Upper lobe of right lung (tissue), 1 donor: ENCODE data around the gene STK32C. TPM values are rescaled to one million over a fixed set of nuclear protein-coding genes. Genes with fewer than 3 reads are reported as not detected.

ENCODE experiments used
- ATAC-seq: fragments of 200-7000 bp; cut with Tn5 transposase; one replicate; pipeline ENCODE4 v1.9.1; 2020; ENCODE audit warnings: mild to moderate bottlenecking, moderate library complexity
- DNase-seq: peaks from one replicate; pipeline ENCODE4 v3.0.0-alpha.2; 2020
- H3K27ac ChIP-seq: fragments of 200-600 bp; one replicate; pipeline ENCODE4 v1.8.0; 2022
- H3K27me3 ChIP-seq: fragments of 200-600 bp; one replicate; pipeline ENCODE4 v1.8.0; 2022; ENCODE audit warnings: mild to moderate bottlenecking
- H3K36me3 ChIP-seq: fragments of 200-600 bp; one replicate; pipeline ENCODE4 v1.8.0; 2022
- H3K4me1 ChIP-seq: fragments of 200-600 bp; one replicate; pipeline ENCODE4 v1.8.0; 2022
- H3K4me3 ChIP-seq: fragments of 200-600 bp; one replicate; pipeline ENCODE4 v1.8.0; 2022; ENCODE audit warnings: mild to moderate bottlenecking
- H3K9me3 ChIP-seq: fragments of 200-600 bp; one replicate; pipeline ENCODE4 v1.8.0; 2022
- CTCF ChIP-seq: fragments of 200-600 bp; IDR thresholded peaks from one replicate; pipeline ENCODE4 v1.8.0; 2022; ENCODE audit warnings: antibody characterized with exemption
- intact Hi-C: fragments of 100-400 bp; cut with DNase I; formaldehyde crosslinking; loops from one replicate; pipeline ENCODE4 v1.11.0; 2022
- total RNA-seq: library from RNA; stranded (reverse); fragmentation: NEBNext Ultra II Directional; extraction: Animal tissue kit (Norgen Biotek cat#: 25700); gene quantifications from one replicate; pipeline ENCODE4 v1.2.1, GENCODE V29; 2021
- donor health status: DM: no; HTN: yes; CAD: no; lungs with severe emphysema.

STK32C gene
- total RNA-seq, 1 donor from 2014 or later = 13.2 TPM

GRCh38 chr10:132349766-132350165 lies 42.0 kb upstream of the STK32C start:
- Histone ChIP-seq H3K4me1 (no peaks in the 10 kb centered on the region), H3K4me3 (no peak overlapping the region), H3K27ac (no peak overlapping the region), H3K36me3 (peaks cover 6% of the 10 kb centered on the region), H3K27me3 (no peaks in the 10 kb centered on the region), H3K9me3 (no peaks in the 10 kb centered on the region)
- no peak for TF ChIP-seq CTCF
- no peak for ATAC-seq
- peak; percentile 40 for DNase-seq
- intact Hi-C loops = loop anchor here (5.0 kb wide), 1 partner anchor 122 kb away; no protein-coding TSS in a partner anchor

- ATAC-seq (no peak), DNase-seq (no peak)
- H3K4me1 ChIP-seq = no peaks in the 10 kb centered on the region
- TF ChIP-seq CTCF = no peak
- H3K9me3 ChIP-seq = no peaks in the 10 kb centered on the region
- no peak overlapping the region for H3K27ac ChIP-seq
- H3K4me3 ChIP-seq = no peak overlapping the region
- intact Hi-C loops = no loop called here
- H3K36me3 ChIP-seq = peaks cover 11% of the 10 kb centered on the region
- H3K27me3 ChIP-seq = no peaks in the 10 kb centered on the region
These were observed 40.1 kb upstream of the STK32C start for GRCh38 chr10:132347931-132348267.

GRCh38 chr10:132347211-132347930 lies 39.6 kb upstream of the STK32C start:
- DNase-seq = peak; percentile 50
- intact Hi-C loops = no loop called here
- H3K27ac ChIP-seq = no peak overlapping the region
- TF ChIP-seq CTCF = no peak
- peak; percentile 7 for ATAC-seq
- H3K4me1 ChIP-seq = no peaks in the 10 kb centered on the region
- H3K36me3 ChIP-seq = peaks cover 11% of the 10 kb centered on the region
- no peaks in the 10 kb centered on the region for H3K27me3 ChIP-seq
- H3K9me3 ChIP-seq = no peaks in the 10 kb centered on the region
- no peak overlapping the region for H3K4me3 ChIP-seq

DNA sequence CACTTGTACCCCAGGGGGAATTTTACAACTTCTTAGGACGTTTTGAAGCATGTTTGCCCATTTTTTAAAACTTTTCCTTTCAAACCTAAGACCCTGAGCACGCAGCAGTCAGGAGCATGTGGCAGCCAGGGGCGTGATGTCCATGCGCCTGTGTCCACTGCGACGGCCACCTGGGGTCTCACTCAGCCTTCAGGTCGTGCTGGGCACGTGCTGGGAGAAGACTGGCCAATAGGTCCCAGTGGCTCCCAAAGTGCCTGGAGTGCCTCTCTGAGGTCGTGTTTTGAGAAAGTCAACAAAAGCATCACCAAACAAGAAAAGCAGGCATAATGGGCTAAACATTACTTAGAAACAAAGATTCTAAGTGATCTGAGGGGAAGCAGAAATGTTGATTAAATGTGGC lies 39.1 kb upstream of the STK32C start:
- Histone ChIP-seq H3K4me3 (no peak overlapping the region), H3K36me3 (peaks cover 11% of the 10 kb centered on the region), H3K27me3 (no peaks in the 10 kb centered on the region), H3K27ac (no peak overlapping the region), H3K9me3 (no peaks in the 10 kb centered on the region), H3K4me1 (no peaks in the 10 kb centered on the region)
- TF ChIP-seq CTCF = no peak
- intact Hi-C loops = no loop called here
- DNase-seq (peak; percentile 45), ATAC-seq (no peak)

- Histone ChIP-seq H3K27me3 (no peaks in the 10 kb centered on the region), H3K9me3 (no peaks in the 10 kb centered on the region), H3K36me3 (peaks cover 11% of the 10 kb centered on the region), H3K4me3 (no peak overlapping the region), H3K4me1 (no peaks in the 10 kb centered on the region), H3K27ac (no peak overlapping the region)
- peak; percentile 45 for DNase-seq
- TF ChIP-seq CTCF = no peak
- ATAC-seq = no peak
- intact Hi-C loops = no loop called here
These were observed 37.6 kb upstream of the STK32C start for GRCh38 chr10:132345345-132345744.

- intact Hi-C loops = no loop called here
- Histone ChIP-seq H3K9me3 (no peaks in the 10 kb centered on the region), H3K27me3 (no peaks in the 10 kb centered on the region), H3K27ac (no peak overlapping the region), H3K4me3 (no peak overlapping the region), H3K36me3 (peaks cover 8% of the 10 kb centered on the region), H3K4me1 (no peaks in the 10 kb centered on the region)
- DNase-seq (no peak), ATAC-seq (no peak)
- no peak for TF ChIP-seq CTCF
These were observed 36.6 kb upstream of the STK32C start for GRCh38 chr10:132344386-132344785.
